HS-27A (cell line): ENCODE data around the gene HNRNPUL2.
"Not testable (repeated sequence)": the region's sequence is repeated elsewhere in the genome, so short reads cannot be mapped to it uniquely, and the experiment has no call there.

Experiments used
- DNase-seq: peaks from one replicate; pipeline ENCODE4 v3.0.0-alpha.2; 2012; ENCODE audit warnings: low read depth, missing footprints

Gene HNRNPUL2

DNA sequence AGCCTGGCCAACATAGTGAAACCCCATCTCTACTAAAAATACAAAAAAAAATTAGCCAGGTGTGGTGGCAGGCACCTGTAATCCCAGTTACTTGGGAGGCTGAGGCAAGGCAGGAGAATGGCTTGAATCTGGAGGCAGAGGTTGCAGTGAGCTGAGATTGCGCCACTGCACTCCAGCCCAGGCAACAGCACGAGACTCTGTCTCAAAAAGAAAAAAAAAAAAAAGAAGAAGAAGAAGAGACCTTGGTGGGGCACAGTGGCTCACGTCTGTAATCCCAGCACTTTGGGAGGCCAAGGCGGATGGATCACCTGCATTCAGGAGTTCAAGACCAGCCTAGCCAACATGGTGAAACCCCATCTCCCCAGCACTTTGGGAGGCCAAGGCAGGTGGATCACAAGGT lies 23.3 kb downstream of the HNRNPUL2 start:
- DNase-seq, result not testable (repeated sequence)

DNA sequence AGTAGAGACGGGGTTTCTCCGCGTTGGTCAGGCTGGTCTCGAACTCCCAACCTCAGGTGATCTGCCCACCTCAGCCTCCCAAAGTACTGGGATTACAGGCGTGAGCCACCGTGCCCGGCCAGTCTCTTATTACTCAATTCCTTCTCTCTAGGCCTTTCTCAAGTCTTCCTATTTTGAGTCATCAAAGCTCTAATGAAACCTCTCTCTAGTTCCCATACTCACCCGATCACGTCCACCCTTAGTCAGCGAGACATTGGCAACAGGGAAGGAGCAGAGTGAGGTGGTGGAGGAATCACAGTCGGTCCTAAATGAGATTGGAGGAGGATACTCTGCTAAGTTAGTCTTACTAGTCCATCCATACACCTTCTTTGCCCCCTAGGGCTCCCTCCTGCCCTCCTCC lies 25.0 kb downstream of the HNRNPUL2 start:
- no peak for DNase-seq

DNA sequence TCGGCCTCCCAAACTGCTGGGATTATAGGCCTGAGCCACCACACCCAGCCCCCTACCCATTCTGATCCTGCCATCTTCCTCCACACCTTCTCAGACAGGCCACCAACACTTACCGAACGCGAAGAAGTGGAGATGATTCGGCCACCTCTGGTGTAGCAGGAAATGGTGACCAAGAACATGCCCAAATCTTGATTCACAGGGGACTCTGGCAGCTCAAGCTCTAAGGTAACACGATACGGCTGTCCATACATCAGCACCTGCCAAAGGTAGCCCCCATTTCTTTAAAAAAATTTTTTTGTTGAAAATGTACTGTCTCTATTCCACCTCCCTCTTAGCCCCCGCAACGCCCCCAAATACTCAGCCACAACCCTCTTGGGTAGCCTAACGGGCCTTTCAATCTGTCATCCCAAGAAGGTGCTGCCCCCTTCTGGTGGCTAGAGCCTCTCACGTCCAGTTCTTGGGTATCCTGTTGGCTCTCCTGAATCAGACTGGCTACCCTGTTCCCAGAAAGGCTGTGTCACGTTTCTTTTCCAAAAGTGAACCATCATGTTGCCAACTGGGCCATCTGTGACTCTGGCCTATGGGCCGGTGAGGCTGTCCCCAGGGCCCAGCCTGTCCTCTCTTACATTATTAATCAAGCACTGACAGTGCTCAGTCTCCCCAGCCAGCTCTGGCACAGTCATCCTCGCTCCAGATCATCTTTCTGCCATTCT lies 32.6 kb downstream of the HNRNPUL2 start:
- DNase-seq, result no peak

DNA sequence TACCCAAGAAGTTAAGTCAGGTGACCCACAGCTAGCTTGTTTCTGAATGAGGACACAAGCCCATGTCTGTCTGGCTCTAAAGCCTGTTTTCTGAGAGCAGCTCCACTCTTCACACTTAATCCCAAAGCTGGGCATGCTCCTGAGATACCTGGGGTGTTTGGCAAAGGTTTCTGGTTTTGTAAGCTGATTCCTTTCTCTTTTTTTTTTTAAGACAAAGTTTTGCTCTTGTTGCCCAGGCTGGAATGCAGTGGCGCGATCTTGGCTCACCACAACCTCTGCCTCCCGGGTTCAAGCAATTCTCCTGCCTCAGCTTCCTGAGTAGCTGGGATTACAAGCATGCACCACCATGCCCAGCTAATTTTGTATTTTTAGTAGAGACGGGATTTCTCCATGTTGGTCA lies 33.6 kb downstream of the HNRNPUL2 start:
- not testable (repeated sequence) for DNase-seq

DNA sequence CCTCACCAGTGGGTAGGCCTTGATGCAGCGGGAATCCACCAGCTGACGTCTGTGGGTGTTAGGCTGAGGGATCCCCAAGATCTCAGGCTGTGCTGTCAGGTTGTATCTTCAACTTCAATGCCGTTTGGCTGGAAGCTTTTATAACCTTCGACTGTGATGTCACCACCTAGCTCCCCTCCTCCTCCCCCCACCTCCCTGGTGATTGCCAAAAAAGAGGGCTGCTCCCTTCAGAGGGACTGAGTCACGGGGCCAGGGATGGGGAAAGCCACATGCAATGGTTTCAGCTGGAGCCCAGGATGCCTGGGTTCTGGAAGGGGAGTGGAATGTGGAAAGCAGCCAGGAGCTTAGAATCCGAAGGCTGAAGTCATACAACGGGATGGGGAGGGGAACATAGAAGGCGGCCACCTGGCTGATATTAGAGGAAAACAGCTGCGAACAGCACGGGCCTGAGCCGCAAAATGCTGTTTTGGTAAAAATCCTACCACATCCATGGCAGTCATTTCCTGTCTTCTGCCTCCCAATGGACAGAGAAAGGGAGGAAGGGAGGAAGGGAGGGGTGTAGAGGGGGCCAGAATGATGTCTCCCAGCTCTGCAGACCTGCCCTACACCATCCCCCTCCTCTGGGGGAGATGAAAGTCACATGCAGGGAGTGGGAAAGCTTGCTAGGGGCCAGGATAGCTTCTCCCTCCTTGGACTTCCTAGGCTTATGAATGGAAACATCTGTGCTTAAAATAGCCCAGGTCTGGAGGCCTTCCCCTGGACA lies 37.7 kb downstream of the HNRNPUL2 start, which contains the start of gene LRRN4CL:
LRRN4CL (minus strand) TSS at position 110 of the 763 bp plus-strand sequence. CDS start 1,022 bp downstream, outside the sequence.
- DNase-seq, result peak; percentile 98

DNA sequence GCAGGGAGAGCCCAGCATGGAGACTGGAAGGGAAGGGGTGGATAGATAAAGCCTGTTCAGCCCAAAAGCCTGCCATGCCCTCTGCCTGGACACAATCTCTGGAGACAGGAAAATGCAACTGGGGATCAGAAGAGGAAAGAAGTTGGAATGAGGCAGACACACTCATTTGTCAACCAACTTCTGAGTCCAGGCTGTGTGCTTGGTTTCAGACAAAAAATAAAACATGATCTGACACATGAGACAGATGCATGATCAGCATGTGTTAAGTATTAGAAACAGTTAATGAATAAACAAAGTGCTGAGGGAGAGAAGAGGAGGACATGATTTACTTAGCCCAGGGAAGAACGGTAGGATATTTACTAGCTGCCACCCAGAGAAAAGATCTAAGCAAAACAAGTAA lies 38.8 kb downstream of the HNRNPUL2 start:
- DNase-seq, result no peak

DNA sequence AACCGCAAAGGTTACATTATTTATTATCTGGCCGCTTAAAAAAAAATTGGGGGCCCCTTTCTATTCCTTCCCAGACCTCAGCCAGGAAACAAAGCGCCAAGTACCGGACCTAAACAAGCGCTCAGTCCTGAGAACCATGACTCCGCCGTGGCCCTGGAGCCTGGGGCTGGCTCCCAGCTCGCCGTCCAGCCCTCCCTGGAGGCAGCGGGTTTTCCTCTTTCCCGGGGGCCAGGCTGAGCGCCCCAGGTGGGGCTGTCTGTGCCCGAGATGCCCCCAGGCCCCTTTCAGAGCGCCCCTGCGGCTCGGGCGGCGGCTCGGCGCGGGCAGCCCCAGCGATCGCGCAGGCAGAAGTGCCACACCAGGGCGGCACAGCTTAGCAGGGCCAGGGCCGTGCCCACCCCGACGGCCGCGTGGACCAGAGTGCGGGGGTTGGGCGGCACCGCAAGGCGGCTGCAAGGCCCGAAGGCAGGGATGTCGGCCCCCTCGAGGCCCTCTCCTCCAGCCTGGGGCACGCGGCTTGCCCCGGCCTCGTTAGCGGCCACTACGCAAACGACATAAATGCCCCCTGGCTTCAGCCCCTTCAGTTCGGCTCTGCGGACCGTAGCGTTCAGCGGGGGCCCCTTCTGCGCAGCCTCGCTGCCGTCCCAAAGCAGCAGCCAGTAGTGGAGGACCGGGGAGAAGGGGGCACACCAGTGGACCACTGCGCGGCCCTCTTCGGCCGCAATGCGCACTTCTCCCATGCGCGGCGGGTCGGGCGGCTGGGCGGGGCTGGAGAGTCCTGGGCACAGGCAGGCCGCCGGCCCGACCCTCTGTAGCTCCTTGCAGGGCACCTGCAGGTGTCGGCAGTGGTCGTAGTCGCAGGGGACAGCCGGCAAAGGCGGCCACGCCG lies 39.5 kb downstream of the HNRNPUL2 start:
- no peak for DNase-seq

DNA sequence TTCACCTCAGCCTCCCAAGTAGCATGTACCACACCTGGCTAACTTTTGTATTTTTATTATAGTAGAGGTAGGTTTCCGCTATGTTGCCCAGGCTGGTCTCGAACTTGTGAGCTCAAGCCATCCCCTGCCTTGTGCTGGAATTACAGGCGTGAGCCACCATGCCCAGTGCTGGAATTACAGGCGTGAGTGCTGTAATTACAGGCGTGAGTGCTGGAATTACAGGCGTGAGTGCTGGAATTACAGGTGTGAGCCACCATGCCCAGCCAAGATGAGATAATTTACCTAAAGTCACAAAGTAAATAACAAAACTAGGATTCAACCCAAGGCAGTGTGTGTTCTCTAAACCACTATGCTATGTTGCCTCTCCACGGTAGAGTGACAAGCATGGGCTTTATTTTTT lies 44.7 kb downstream of the HNRNPUL2 start:
- DNase-seq, result no peak

DNA sequence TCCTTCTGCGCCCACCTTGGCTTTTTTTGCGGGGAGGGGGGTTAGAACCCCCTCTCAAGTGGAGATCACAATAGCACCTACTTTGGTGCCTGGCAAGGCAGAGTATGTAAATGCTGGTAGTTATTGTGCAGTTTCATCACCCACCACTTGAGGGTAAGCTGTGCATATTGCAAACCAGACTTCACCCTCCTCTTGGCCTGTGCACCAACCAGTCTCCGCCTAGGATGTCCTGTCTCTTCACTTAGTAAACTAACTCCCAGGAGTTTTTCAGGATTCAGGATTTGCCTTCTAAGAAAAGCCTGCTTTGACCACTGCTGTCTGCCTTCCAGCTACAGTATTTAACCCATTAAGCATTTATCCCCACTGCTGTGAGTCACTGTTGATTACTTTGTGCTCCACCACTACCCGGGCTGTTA lies 46.4 kb downstream of the HNRNPUL2 start:
- no peak for DNase-seq

DNA sequence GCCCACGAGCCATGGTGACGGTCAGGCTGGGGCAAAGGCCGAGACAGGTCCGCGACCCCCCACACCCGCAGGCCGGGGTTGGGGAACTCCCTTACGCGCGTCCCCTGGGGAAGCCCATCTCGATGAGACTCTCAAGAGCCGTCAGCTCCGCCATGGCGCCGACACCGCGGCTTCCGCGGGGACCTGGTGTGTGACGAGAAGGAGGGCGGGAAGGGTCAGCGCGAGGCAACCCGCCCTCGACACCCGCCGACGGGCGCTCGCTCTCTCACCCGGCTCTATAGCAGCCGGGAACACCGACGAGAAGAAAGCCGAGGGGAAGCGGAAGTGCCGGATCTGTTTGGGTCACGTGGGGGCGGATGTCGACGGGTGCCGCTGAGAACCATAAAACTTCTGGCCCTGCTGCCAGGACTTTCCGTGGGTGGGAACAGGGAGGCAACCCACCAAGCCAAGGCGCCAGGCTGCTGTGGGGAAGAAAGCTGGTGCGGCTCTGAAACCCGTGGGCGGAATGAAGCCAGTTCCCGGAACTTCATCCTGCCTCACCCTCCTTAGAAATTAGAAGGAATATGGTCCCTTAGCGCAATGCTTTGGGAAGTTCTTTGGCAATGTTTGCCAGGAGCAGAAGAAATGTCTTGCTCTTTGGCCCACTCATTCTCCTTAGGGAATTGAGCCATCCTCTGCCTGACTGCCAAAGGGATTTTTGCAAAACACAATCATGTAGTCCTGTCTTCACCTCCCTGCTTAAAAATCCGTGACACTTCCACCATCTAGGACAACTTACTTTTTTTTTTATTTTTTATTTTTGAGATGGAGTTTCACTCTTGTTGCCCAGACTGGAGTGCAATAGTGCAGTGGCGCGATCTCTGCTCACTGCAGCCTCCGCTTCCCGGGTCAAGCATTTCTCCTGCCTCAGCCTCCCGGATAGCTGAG lies 48.2 kb downstream of the HNRNPUL2 start, which contains the start of gene UBXN1:
UBXN1 (minus strand) TSS at position 304 of the 927 bp plus-strand sequence; CDS start at position 154, 150 bp downstream.
- DNase-seq, result no peak

DNA sequence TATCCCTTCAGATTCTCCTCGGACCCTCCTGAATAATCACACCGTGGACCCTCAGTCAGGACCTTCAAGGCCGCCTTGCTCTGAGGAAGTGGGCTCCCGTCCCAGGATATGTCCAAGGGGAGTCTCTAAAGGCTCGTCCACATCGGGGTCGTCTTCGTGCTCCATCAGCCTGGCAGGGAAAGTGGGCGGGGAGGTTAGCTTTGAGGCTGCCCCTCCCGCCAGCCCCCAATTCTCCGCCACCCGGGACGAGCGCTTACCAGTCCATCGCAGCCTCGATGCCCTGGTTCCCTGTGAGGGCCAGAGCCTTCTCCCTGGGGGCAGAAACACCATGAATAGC lies 48.9 kb downstream of the HNRNPUL2 start:
- DNase-seq, result no peak

DNA sequence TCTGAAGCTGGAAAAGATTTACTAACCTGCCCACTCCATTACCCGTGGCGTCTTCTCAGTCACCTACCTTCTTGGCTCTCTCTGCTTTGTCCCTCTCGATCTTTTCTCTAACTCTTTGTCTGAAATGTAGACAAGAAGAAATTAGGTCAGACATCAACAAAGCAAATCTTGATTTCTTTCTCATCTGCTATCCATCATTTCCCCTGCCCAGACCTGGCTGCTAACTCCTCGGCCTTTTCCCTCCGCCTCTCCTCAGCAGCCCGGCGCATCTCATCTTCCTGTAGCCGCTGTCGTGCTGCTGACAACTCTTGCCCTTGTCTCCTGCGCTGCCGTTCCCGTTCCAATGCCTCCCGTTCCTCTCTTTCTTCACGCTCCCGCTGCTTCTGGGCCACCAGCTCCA lies 49.5 kb downstream of the HNRNPUL2 start:
- DNase-seq, result no peak

DNA sequence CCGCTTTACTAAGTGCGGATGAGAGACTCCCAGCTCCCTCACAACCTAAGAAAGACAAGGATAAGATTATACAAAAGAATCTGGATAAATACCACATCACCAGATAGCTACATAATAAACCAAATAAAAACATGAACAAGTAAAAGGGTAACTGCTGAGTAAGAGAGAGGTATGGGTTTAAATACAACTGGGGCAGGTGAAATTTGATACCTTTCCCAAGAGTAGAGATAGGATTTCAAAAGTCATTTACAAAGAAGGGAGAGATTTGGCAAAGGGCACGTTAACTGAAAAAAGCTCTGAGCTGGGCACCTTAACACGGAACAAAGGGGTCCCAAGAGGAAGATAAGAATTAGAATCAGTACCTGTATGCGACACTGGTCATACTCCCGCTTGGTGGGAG lies 50.1 kb downstream of the HNRNPUL2 start:
- no peak for DNase-seq

DNA sequence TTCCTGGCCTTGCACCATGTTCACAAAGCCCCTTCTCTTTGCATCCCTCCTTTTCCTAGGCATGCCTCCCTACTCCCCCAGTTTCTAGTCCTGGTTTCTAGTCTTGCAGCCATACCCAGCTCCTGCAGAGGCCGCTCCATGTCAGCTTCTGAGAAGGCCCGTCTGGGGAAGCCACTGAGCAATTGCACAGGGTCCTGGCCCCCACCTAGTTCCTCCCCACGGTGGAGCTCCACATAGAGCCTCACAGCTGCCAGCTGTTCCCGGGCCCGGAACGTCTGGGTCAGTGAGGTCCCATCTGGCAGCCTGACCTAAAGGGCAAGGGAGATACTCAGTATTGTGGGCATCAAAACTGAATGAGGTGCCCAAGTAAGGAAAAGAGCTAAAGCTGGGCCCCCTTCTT lies 50.6 kb downstream of the HNRNPUL2 start:
- no peak for DNase-seq

DNA sequence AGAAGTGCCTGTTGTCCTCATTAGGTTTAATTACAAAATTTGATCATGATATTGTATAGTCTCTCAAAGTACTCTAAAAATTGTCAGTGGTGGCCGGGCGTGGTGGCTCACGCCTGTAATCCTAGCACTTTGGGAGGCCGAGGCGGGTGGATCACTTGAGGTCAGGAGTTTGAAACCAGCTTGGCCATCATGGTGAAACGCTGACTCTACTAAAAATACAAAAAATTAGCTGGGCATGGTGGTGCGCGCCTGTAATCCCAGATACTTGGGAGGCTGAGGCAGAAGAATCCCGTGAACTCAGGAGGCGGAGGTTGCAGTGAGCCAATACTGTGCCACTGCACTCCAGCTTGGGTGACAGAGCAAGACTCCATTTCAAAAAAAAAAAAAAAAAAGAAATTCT lies 51.8 kb downstream of the HNRNPUL2 start:
- DNase-seq, result not testable (repeated sequence)

DNA sequence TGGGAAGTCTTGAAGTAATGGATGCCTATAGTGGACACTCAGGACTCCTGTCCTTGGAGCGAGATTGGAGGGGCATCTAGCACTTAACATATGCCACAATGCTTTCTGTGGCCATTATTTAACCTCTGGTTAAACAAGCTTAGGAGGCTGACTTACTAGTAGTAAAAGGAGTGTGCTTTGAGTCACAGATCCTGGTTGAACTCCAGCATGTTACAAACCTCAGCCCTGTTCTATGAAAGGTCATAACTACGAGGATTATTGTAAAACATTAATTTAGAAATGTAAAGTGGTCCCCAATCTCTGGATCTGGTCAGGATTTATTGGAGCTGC lies 54.1 kb downstream of the HNRNPUL2 start:
- DNase-seq, result no peak

DNA sequence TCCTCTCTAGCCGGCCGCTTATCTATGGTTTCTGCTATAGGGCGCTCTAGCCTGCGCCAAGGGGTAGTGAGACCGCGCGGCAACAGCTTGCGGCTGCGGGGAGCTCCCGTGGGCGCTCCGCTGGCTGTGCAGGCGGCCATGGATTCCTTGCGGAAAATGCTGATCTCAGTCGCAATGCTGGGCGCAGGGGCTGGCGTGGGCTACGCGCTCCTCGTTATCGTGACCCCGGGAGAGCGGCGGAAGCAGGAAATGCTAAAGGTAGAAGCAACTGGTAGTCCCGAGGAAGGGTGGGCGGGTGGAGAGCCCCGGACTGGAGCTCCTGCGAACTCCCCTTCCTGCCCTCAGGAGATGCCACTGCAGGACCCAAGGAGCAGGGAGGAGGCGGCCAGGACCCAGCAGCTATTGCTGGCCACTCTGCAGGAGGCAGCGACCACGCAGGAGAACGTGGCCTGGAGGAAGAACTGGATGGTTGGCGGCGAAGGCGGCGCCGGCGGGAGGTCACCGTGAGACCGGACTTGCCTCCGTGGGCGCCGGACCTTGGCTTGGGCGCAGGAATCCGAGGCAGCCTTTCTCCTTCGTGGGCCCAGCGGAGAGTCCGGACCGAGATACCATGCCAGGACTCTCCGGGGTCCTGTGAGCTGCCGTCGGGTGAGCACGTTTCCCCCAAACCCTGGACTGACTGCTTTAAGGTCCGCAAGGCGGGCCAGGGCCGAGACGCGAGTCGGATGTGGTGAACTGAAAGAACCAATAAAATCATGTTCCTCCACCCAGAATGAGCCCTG lies 55.5 kb downstream of the HNRNPUL2 start, which contains the start of the genes LBHD1 and UQCC3:
LBHD1 (minus strand) TSS at position 660 of the 782 bp plus-strand sequence. CDS start 2,236 bp downstream, outside the sequence.
UQCC3 (plus strand) TSS at position 66 of the 782 bp plus-strand sequence; CDS start at position 139, 73 bp downstream.
- peak; percentile 86 for DNase-seq

DNA sequence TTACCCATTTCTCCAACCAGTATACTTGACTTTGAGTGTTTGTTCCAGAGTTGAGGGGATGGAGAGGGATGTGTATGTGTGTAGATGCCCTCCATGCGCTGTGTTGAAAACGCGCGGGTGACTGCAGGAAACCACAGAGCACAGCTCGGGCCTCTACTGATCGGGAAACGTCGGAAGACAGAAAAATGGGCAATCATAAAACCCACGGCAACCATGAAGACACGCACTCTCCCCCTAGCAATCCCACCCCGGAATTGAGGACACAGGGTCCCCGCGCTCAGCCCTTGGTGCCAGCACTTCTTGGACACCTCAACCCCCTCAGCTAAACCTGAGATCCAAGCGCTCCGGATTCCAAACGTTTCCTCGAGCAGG lies 56.0 kb downstream of the HNRNPUL2 start:
- no peak for DNase-seq

DNA sequence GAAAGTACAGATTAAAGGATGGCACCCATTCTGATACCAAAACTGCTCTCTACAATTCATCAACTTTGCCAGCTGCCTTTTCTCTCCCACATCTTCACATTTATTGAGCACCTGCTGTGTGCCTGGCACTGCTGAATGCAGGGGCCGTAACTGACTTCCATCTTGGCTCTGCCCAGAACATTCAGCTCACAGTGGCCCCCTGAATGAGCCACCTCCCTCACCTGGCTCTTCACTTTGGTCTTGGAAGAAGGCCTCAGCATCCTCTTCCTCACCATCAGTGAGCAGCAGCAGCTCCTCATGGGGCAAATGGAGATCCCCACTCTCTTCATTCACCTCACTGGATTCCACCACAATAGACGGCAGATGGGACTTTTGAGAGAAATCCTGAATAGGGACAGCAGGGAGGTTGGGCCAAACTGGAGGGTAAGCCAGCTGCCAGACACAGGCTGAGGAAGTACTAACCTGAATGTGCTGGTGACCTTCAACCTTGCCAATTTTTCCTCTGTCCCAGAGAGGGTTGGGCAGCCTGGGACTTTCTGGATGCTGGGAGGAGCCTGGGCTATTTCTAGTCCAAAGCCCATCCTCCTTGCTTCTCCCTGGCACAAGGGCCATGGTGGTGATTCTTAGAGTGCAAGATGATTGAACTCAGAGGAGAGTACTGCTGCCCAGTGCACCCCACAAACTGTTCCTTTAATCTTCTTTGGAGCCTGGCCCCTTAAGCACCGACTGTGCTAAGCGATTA lies 57.7 kb downstream of the HNRNPUL2 start:
- DNase-seq, result no peak

DNA sequence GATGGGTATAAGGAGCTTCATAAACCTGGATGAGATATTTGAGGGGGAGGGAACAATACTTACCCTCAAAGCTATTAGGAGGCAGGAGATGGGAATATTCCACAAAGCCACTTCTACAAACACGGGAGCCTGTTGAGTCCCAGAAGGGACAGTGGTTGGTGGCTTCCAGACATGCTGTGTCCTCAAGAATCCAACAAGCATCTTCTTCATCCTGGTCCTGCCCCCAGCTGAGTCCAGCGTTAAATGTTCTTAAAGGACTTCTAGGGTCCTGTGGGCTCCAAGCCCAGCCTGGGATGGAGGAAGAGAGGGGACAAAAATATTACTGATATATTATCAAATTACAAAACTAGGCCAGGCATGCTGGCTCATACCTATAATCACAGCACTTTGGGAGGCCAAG lies 59.8 kb downstream of the HNRNPUL2 start:
- no peak for DNase-seq
